Measurements from ENCODE around the gene GPR162.

- no peak for TF ChIP-seq CTCF (conservative IDR thresholded peaks at IDR 0.05; ENCODE audit: low read length)
- TF ChIP-seq EZH2phosphoT487 (IDR thresholded peaks at IDR 0.05; ENCODE audit: borderline replicate concordance, low read depth, low read length), result no peak
These were observed 41.8 kb upstream of the GPR162 start for GRCh38 chr12:6779708-6780432.
